H9 (cell line): ENCODE measurements around the gene NUDCD2. TPM values are rescaled to one million over a fixed set of nuclear protein-coding genes. Genes with fewer than 3 reads are reported as not detected.

Experiments
- DNase-seq: peaks from one replicate; pipeline ENCODE4 v3.0.0-alpha.2; 2017
- H2AFZ ChIP-seq: one replicate; pipeline ENCODE4 v1.6.1; 2013; ENCODE audit warnings: mild to moderate bottlenecking, low read length, control low read depth, moderate library complexity
- H2AK5ac ChIP-seq: 2 replicates; pipeline ENCODE4 v1.6.1; 2013; ENCODE audit warnings: low read length, control low read depth, mixed read lengths; ENCODE audit not compliant: insufficient read length
- H2BK120ac ChIP-seq: one replicate; pipeline ENCODE4 v1.6.1; 2013; ENCODE audit warnings: low read depth, mild to moderate bottlenecking, low read length, control low read depth, inconsistent platforms; ENCODE audit not compliant: poor library complexity, severe bottlenecking
- H2BK12ac ChIP-seq: 2 replicates; pipeline ENCODE4 v1.6.1; 2013; ENCODE audit warnings: low read length, control low read depth, mixed read lengths, low read depth; ENCODE audit not compliant: insufficient read length
- H2BK15ac ChIP-seq: 2 replicates; pipeline ENCODE4 v1.6.1; 2013; ENCODE audit warnings: low read depth, low read length, control low read depth
- H2BK20ac ChIP-seq: one replicate; pipeline ENCODE4 v1.6.1; 2013; ENCODE audit warnings: low read depth, mild to moderate bottlenecking, low read length, control low read depth, inconsistent platforms; ENCODE audit not compliant: poor library complexity, severe bottlenecking
- H2BK5ac ChIP-seq: 2 replicates; pipeline ENCODE4 v1.6.1; 2013; ENCODE audit warnings: low read length, control low read depth, mixed read lengths; ENCODE audit not compliant: insufficient read length
- H3K14ac ChIP-seq: 2 replicates; pipeline ENCODE4 v1.6.1; 2013; ENCODE audit warnings: low read length, control low read depth; ENCODE audit not compliant: insufficient read depth
- H3K18ac ChIP-seq: 2 replicates; pipeline ENCODE4 v1.6.1; 2013; ENCODE audit warnings: low read depth, mild to moderate bottlenecking, mixed read lengths, low read length, control low read depth; ENCODE audit not compliant: insufficient read length
- H3K23ac ChIP-seq: 2 replicates; pipeline ENCODE4 v1.6.1; 2013; ENCODE audit warnings: low read length, control low read depth, mixed read lengths, low read depth; ENCODE audit not compliant: insufficient read length
- H3K23me2 ChIP-seq: 2 replicates; pipeline ENCODE4 v1.6.1; 2013; ENCODE audit warnings: low read depth, mild to moderate bottlenecking, mixed read lengths, low read length, control low read depth; ENCODE audit not compliant: insufficient read length, poor library complexity, severe bottlenecking
- H3K27ac ChIP-seq: 2 replicates; pipeline ENCODE4 v1.5.1; 2013; ENCODE audit warnings: low read length, control low read depth, mixed read lengths, low read depth; ENCODE audit not compliant: insufficient read length
- H3K27me3 ChIP-seq: 2 replicates; pipeline ENCODE4 v1.6.1; 2013; ENCODE audit warnings: low read length, control low read depth, inconsistent platforms; ENCODE audit not compliant: insufficient read depth
- H3K4ac ChIP-seq: 2 replicates; pipeline ENCODE4 v1.6.1; 2013; ENCODE audit warnings: low read depth, mild to moderate bottlenecking, control low read depth, inconsistent platforms, low read length, moderate library complexity
- H3K4me1 ChIP-seq: 2 replicates; pipeline ENCODE4 v1.6.1; 2013; ENCODE audit warnings: low read length, control low read depth, inconsistent platforms; ENCODE audit not compliant: insufficient read depth
- H3K4me2 ChIP-seq: 2 replicates; pipeline ENCODE4 v1.6.1; 2013; ENCODE audit warnings: low read length, control low read depth, mixed read lengths; ENCODE audit not compliant: insufficient read length, insufficient read depth
- H3K56ac ChIP-seq: 2 replicates; pipeline ENCODE4 v1.6.1; 2013; ENCODE audit warnings: low read depth, mild to moderate bottlenecking, mixed read lengths, low read length, control low read depth; ENCODE audit not compliant: insufficient read length
- H3K79me1 ChIP-seq: 2 replicates; pipeline ENCODE4 v1.6.1; 2013; ENCODE audit warnings: low read depth, mild to moderate bottlenecking, moderate library complexity, low read length, control low read depth, inconsistent platforms; ENCODE audit not compliant: insufficient read depth, poor library complexity, severe bottlenecking
- H3K79me2 ChIP-seq: 2 replicates; pipeline ENCODE4 v1.6.1; 2013; ENCODE audit warnings: low read length, control low read depth, inconsistent platforms; ENCODE audit not compliant: insufficient read depth
- H3K9ac ChIP-seq: 2 replicates; pipeline ENCODE4 v1.6.1; 2013; ENCODE audit warnings: low read length, control low read depth, mixed read lengths; ENCODE audit not compliant: insufficient read length; ENCODE audit errors: extremely low read depth
- H3K9me3 ChIP-seq: one replicate; pipeline ENCODE4 v1.6.1; 2013; ENCODE audit warnings: low read depth, low read length, inconsistent platforms; ENCODE audit not compliant: control insufficient read depth
- H3T11ph ChIP-seq: one replicate; pipeline ENCODE4 v1.6.1; 2013; ENCODE audit warnings: mild to moderate bottlenecking, low read length, control low read depth, inconsistent platforms
- H4K20me1 ChIP-seq: one replicate; pipeline ENCODE4 v1.6.1; 2013; ENCODE audit not compliant: control insufficient read depth, insufficient read length, insufficient read depth
- H4K5ac ChIP-seq: 2 replicates; pipeline ENCODE4 v1.6.1; 2013; ENCODE audit warnings: low read depth, mild to moderate bottlenecking, mixed read lengths, low read length, control low read depth; ENCODE audit not compliant: insufficient read length
- H4K8ac ChIP-seq: replicated peaks from 2 replicates; pipeline ENCODE4 v1.6.1; 2013; ENCODE audit warnings: low read length, control low read depth, mixed read lengths, low read depth; ENCODE audit not compliant: insufficient read length
- H4K91ac ChIP-seq: 2 replicates; pipeline ENCODE4 v1.6.1; 2013; ENCODE audit warnings: low read depth, mild to moderate bottlenecking, moderate library complexity, mixed read lengths, low read length, control low read depth; ENCODE audit not compliant: insufficient read length
- H3K27ac Mint-ChIP-seq, 3 experiments: 2 replicates in 2 of 3; 3 replicates in 1 of 3; pipeline ENCODE4 v1.8.0; 2020 to 2021; ENCODE audit warnings: mixed read lengths in 3 of 3, mild to moderate bottlenecking in 1 of 3, moderate library complexity in 1 of 3
- H3K27me3 Mint-ChIP-seq: 2 replicates; pipeline ENCODE4 v1.8.0; 2021; ENCODE audit warnings: low read depth, mild to moderate bottlenecking, moderate library complexity, mixed read lengths
- H3K36me3 Mint-ChIP-seq, 3 experiments: 2 replicates in 2 of 3; 3 replicates in 1 of 3; pipeline ENCODE4 v1.8.0; 2020 to 2021; ENCODE audit warnings: low read depth in 3 of 3, mixed read lengths in 3 of 3; ENCODE audit not compliant: insufficient read depth in 1 of 3
- H3K4me1 Mint-ChIP-seq, 2 experiments: 2 replicates each; pipeline ENCODE4 v1.8.0; 2020; ENCODE audit warnings: mixed read lengths in 2 of 2
- H3K4me3 Mint-ChIP-seq, 2 experiments: 2 replicates in 1 of 2; 3 replicates in 1 of 2; pipeline ENCODE4 v1.8.0; 2020 to 2021; ENCODE audit warnings: mild to moderate bottlenecking in 2 of 2, mixed read lengths in 2 of 2, moderate library complexity in 1 of 2
- H3K9me3 Mint-ChIP-seq, 2 experiments: 2 replicates in 1 of 2; 3 replicates in 1 of 2; pipeline ENCODE4 v1.8.0; 2020; ENCODE audit warnings: mild to moderate bottlenecking in 2 of 2, mixed read lengths in 2 of 2, moderate library complexity in 1 of 2
- CTCF ChIP-seq: fragments of 200-600 bp; sonication (generic); conservative IDR thresholded peaks from 3 replicates; pipeline ENCODE4 v1.8.0; 2021; ENCODE audit warnings: antibody characterized with exemption, mild to moderate bottlenecking
- WGBS: extraction: QIAGEN DNeasy Blood & Tissue Kit; methylation state at CpG from one replicate; pipeline ENCODE4 v1.1.7; 2013; ENCODE audit warnings: missing lambda C conversion rate, low lambda C conversion rate, mixed read lengths; ENCODE audit not compliant: insufficient read length; ENCODE audit errors: extremely low coverage; 5-methylcytosine and 5-hydroxymethylcytosine counted together
- total RNA-seq: library from RNA; stranded (reverse); gene quantifications from 2 replicates; pipeline ENCODE4 v1.2.1, GENCODE V29; 2021

Gene NUDCD2
- total RNA-seq, 1 experiment from 2014 or later = 42.2 TPM

GRCh38 chr5:163433271-163433670, 26.6 kb downstream of the NUDCD2 start:
- H3K18ac ChIP-seq = no peak overlapping the region
- no peaks in the 10 kb centered on the region for H4K20me1 ChIP-seq
- Mint-ChIP-seq H3K4me1 (peaks cover 23 to 31% of the 10 kb centered on the region in 2 experiments), H3K27ac (peak overlapping the region in 1 of 3 experiments; percentile 16; a peak in 2 of 7 replicates), H3K36me3 (peaks cover 4% of the 10 kb centered on the region in 3 experiments; a peak in 6 of 7 replicates), H3K9me3 (no peaks in the 10 kb centered on the region), H3K27me3 (no peaks in the 10 kb centered on the region), H3K4me3 (no peak overlapping the region)
- H2AK5ac ChIP-seq = no peak overlapping the region
- no peak overlapping the region for H4K91ac ChIP-seq
- no peak overlapping the region for H3K4me2 ChIP-seq
- H2BK120ac ChIP-seq = no peak overlapping the region
- no peak overlapping the region for H3T11ph ChIP-seq
- no peak overlapping the region for H4K5ac ChIP-seq
- no peak overlapping the region for H3K4ac ChIP-seq
- H4K8ac ChIP-seq = no peak overlapping the region
- no CpG with 5 or more reads among the region's 5 CpGs for WGBS
- peaks cover 2% of the 10 kb centered on the region; the same call in 1 of the 2 replicates for H3K79me2 ChIP-seq
- no peak overlapping the region for H3K9ac ChIP-seq
- H3K14ac ChIP-seq = no peak overlapping the region
- H3K23ac ChIP-seq = no peak overlapping the region
- H2AFZ ChIP-seq = no peak overlapping the region
- no peaks in the 10 kb centered on the region for H3K79me1 ChIP-seq
- DNase-seq = no peak
- H3K9me3 ChIP-seq = no peaks in the 10 kb centered on the region
- no peak overlapping the region for H2BK5ac ChIP-seq
- H2BK15ac ChIP-seq = no peak overlapping the region
- peaks cover 4% of the 10 kb centered on the region for H3K23me2 ChIP-seq
- H3K27ac ChIP-seq = no peak overlapping the region
- TF ChIP-seq CTCF = no peak
- no peak overlapping the region for H2BK12ac ChIP-seq
- no peak overlapping the region for H3K56ac ChIP-seq
- H2BK20ac ChIP-seq = no peak overlapping the region
- H3K4me1 ChIP-seq = 0 out of 2 replicates have a peak, but pooled peaks cover 3% of the 10 kb centered on the region
- no peaks in the 10 kb centered on the region for H3K27me3 ChIP-seq
